Measurements from ENCODE around the gene RAPGEF2.
"Not testable (repeated sequence)": the region's sequence is repeated elsewhere in the genome, so short reads cannot be mapped to it uniquely, and the experiment has no call there.

RAPGEF2 gene

DNA sequence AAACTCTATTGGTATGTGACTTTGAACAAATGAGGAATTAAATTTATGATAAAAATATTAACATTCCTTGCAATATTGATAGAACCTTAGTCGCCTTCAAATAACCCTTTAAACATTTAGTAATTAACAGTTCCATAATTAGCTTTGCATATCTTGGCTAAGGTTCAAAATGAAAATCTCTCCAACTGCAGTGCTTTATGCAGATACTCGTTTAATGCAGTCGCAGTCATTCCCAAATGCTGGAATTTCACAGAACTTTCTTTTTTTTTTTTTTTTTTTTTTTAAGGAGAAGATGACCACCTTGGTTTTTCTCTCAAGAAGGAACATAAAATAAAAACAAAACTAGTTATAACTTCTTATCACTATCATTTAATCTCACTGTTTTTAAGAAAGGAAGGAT is 5.2 kb downstream of the RAPGEF2 start:
- H2BK120ac ChIP-seq (ENCODE audit: low read depth, low read length) = no peak overlapping the region
- no peak overlapping the region for H3K4me3 ChIP-seq (ENCODE audit: insufficient read depth in 1 of 2, low read depth in 1 of 2, low read length in 2 of 2)
- H3K18ac ChIP-seq (ENCODE audit: low read depth in 1 of 2, low read length in 2 of 2) = no peak overlapping the region
- no peak for DNase-seq
- H3K9me3 ChIP-seq (ENCODE audit: control insufficient read depth, low read length) = no peaks in the 10 kb centered on the region
- peaks cover 6% of the 10 kb centered on the region for H3K79me1 ChIP-seq (replicated peaks; ENCODE audit: low read length, poor library complexity, severe bottlenecking)
- H3K14ac ChIP-seq (ENCODE audit: low read length in 2 of 2) = no peak overlapping the region
- H4K91ac ChIP-seq (ENCODE audit: low read length) = no peak overlapping the region
- H3K4me2 ChIP-seq (ENCODE audit: low read length, poor library complexity, severe bottlenecking) = no peak overlapping the region
- H3K27ac ChIP-seq (ENCODE audit: low read length, poor library complexity, severe bottlenecking) = no peak overlapping the region
- no peak overlapping the region for H4K8ac ChIP-seq (ENCODE audit: low read length)
- H3K23ac ChIP-seq (ENCODE audit: low read length in 2 of 2) = no peak overlapping the region
- no peak overlapping the region for H2BK5ac ChIP-seq (ENCODE audit: low read depth, low read length, poor library complexity, severe bottlenecking)
- H2AFZ ChIP-seq (ENCODE audit: low read depth, low read length) = no peak overlapping the region
- WGBS = 86% methylated on average over 2 of the region's 3 CpGs
- H2BK15ac ChIP-seq (ENCODE audit: low read depth, poor library complexity, severe bottlenecking) = no peak overlapping the region
- H3K4me1 ChIP-seq (ENCODE audit: control insufficient read depth, insufficient read depth, low read depth, low read length) = no peaks in the 10 kb centered on the region
- no peaks in the 10 kb centered on the region for H3K36me3 ChIP-seq (ENCODE audit: control insufficient read depth in 1 of 2, insufficient read depth in 2 of 2, low read depth in 1 of 2, low read length in 2 of 2)
- H3K27me3 ChIP-seq (ENCODE audit: control insufficient read depth in 1 of 2, insufficient read depth in 1 of 2, low read length in 2 of 2) = no peaks in the 10 kb centered on the region
- peak overlapping the region; percentile 60 for H3K9ac ChIP-seq (ENCODE audit: low read length)
- no peak overlapping the region for H2AK5ac ChIP-seq (ENCODE audit: low read length, severe bottlenecking)
- H2BK12ac ChIP-seq (ENCODE audit: low read length in 2 of 2) = no peak overlapping the region
- H3K4ac ChIP-seq (ENCODE audit: low read depth in 1 of 2, low read length in 2 of 2) = no peak overlapping the region

DNA sequence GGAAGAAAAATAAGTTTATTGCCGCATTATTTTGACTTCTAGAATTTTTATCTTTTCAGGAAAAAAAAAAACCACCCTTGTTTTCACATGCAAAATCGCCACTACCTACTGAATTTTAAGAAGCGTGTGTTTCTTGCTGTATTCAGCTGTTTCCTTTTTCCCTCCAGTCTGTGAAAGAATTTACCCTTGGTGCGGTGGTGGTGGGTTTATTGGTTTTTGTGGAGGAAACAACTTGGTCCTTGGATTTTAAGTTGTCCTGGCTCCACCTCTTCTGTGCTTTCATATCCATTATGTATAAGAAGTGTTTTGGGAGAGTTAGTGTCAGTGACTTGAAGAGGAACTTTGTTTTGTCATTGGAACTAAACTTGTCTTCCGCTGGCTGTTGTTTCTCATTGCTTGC is 8.1 kb downstream of the RAPGEF2 start:
- Histone ChIP-seq H3K23ac (ENCODE audit: low read length in 2 of 2) (no peak overlapping the region), H3K4me1 (ENCODE audit: control insufficient read depth, insufficient read depth, low read depth, low read length) (no peaks in the 10 kb centered on the region), H3K4ac (ENCODE audit: low read depth in 1 of 2, low read length in 2 of 2) (no peak overlapping the region), H3K36me3 (ENCODE audit: control insufficient read depth in 1 of 2, insufficient read depth in 2 of 2, low read depth in 1 of 2, low read length in 2 of 2) (no peaks in the 10 kb centered on the region), H3K27me3 (ENCODE audit: control insufficient read depth in 1 of 2, insufficient read depth in 1 of 2, low read length in 2 of 2) (no peaks in the 10 kb centered on the region), H2BK120ac (ENCODE audit: low read depth, low read length) (no peak overlapping the region), H2AFZ (ENCODE audit: low read depth, low read length) (no peak overlapping the region), H3K14ac (ENCODE audit: low read length in 2 of 2) (no peak overlapping the region), H4K8ac (ENCODE audit: low read length) (no peak overlapping the region), H2BK12ac (ENCODE audit: low read length in 2 of 2) (no peak overlapping the region), H3K9me3 (ENCODE audit: control insufficient read depth, low read length) (no peaks in the 10 kb centered on the region), H3K79me1 (replicated peaks; ENCODE audit: low read length, poor library complexity, severe bottlenecking) (peaks cover 10% of the 10 kb centered on the region), H3K18ac (ENCODE audit: low read depth in 1 of 2, low read length in 2 of 2) (no peak overlapping the region), H2BK15ac (ENCODE audit: low read depth, poor library complexity, severe bottlenecking) (no peak overlapping the region), H3K9ac (ENCODE audit: low read length) (no peak overlapping the region), H4K91ac (ENCODE audit: low read length) (no peak overlapping the region), H3K4me3 (ENCODE audit: insufficient read depth in 1 of 2, low read depth in 1 of 2, low read length in 2 of 2) (no peak overlapping the region), H2AK5ac (ENCODE audit: low read length, severe bottlenecking) (no peak overlapping the region), H3K4me2 (ENCODE audit: low read length, poor library complexity, severe bottlenecking) (no peak overlapping the region), H2BK5ac (ENCODE audit: low read depth, low read length, poor library complexity, severe bottlenecking) (no peak overlapping the region), H3K27ac (ENCODE audit: low read length, poor library complexity, severe bottlenecking) (no peak overlapping the region)
- WGBS = 98% methylated on average over 5 of the region's 5 CpGs
- DNase-seq = no peak

DNA sequence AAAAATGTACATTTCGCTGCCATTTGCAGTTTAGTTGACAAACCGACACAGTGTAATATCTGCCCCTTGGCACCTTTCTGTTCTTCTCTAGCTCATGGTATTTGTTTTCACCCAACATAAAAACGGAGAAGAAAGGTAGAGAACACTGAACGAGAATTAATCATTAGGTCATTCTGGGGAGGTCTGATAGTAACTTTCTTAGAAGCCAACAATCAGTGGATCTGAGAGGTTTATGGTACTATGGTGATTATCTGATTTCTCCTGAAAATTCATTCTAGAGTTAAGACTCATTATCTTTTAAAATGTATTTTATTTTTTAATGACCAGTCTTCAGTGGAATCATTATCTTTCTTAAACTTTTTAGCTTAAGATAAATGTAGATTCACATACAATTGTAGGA is 8.5 kb downstream of the RAPGEF2 start:
- Histone ChIP-seq H3K4me3 (ENCODE audit: insufficient read depth in 1 of 2, low read depth in 1 of 2, low read length in 2 of 2) (no peak overlapping the region), H3K4me2 (ENCODE audit: low read length, poor library complexity, severe bottlenecking) (no peak overlapping the region), H2BK12ac (ENCODE audit: low read length in 2 of 2) (no peak overlapping the region), H3K9me3 (ENCODE audit: control insufficient read depth, low read length) (no peaks in the 10 kb centered on the region), H3K36me3 (ENCODE audit: control insufficient read depth in 1 of 2, insufficient read depth in 2 of 2, low read depth in 1 of 2, low read length in 2 of 2) (no peaks in the 10 kb centered on the region), H3K4me1 (ENCODE audit: control insufficient read depth, insufficient read depth, low read depth, low read length) (no peaks in the 10 kb centered on the region), H3K27me3 (ENCODE audit: control insufficient read depth in 1 of 2, insufficient read depth in 1 of 2, low read length in 2 of 2) (no peaks in the 10 kb centered on the region), H3K79me1 (replicated peaks; ENCODE audit: low read length, poor library complexity, severe bottlenecking) (peaks cover 10% of the 10 kb centered on the region), H3K18ac (ENCODE audit: low read depth in 1 of 2, low read length in 2 of 2) (no peak overlapping the region), H2BK5ac (ENCODE audit: low read depth, low read length, poor library complexity, severe bottlenecking) (no peak overlapping the region), H3K4ac (ENCODE audit: low read depth in 1 of 2, low read length in 2 of 2) (no peak overlapping the region), H2AK5ac (ENCODE audit: low read length, severe bottlenecking) (no peak overlapping the region), H4K8ac (ENCODE audit: low read length) (no peak overlapping the region), H3K9ac (ENCODE audit: low read length) (no peak overlapping the region), H2BK120ac (ENCODE audit: low read depth, low read length) (no peak overlapping the region), H3K27ac (ENCODE audit: low read length, poor library complexity, severe bottlenecking) (no peak overlapping the region), H3K14ac (ENCODE audit: low read length in 2 of 2) (no peak overlapping the region), H3K23ac (ENCODE audit: low read length in 2 of 2) (no peak overlapping the region), H2AFZ (ENCODE audit: low read depth, low read length) (no peak overlapping the region), H2BK15ac (ENCODE audit: low read depth, poor library complexity, severe bottlenecking) (no peak overlapping the region), H4K91ac (ENCODE audit: low read length) (no peak overlapping the region)
- no peak for DNase-seq
- 98% methylated on average over 4 of the region's 4 CpGs for WGBS

DNA sequence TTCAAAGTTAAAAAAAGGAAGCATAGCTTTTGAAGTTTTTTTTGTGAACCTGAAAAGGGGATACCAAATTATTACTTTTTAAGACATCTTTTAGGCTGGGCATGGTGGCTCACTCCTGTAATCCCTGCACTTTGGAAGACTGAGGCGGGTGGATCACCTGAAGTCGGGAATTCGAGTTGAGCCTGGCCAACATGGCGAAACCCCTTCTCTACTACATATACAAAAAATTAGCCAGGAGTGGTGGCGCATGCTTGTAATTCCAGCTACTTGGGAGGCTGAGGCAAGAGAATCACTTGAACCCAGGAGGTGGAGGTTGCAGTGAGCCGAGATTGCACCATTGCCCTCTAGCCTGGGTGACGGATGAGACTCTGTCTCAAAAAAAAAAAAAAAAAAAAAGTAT is 10.5 kb downstream of the RAPGEF2 start:
- H3K4me1 ChIP-seq (ENCODE audit: control insufficient read depth, insufficient read depth, low read depth, low read length); H3K14ac ChIP-seq (ENCODE audit: low read length in 2 of 2); H2AK5ac ChIP-seq (ENCODE audit: low read length, severe bottlenecking); H2AFZ ChIP-seq (ENCODE audit: low read depth, low read length); H3K9ac ChIP-seq (ENCODE audit: low read length); H2BK12ac ChIP-seq (ENCODE audit: low read length in 2 of 2); H3K27ac ChIP-seq (ENCODE audit: low read length, poor library complexity, severe bottlenecking); H4K8ac ChIP-seq (ENCODE audit: low read length); H3K4me2 ChIP-seq (ENCODE audit: low read length, poor library complexity, severe bottlenecking); H3K36me3 ChIP-seq (ENCODE audit: control insufficient read depth in 1 of 2, insufficient read depth in 2 of 2, low read depth in 1 of 2, low read length in 2 of 2); H3K9me3 ChIP-seq (ENCODE audit: control insufficient read depth, low read length); H2BK5ac ChIP-seq (ENCODE audit: low read depth, low read length, poor library complexity, severe bottlenecking); H3K27me3 ChIP-seq (ENCODE audit: control insufficient read depth in 1 of 2, insufficient read depth in 1 of 2, low read length in 2 of 2); H4K91ac ChIP-seq (ENCODE audit: low read length); H3K18ac ChIP-seq (ENCODE audit: low read depth in 1 of 2, low read length in 2 of 2); H3K4me3 ChIP-seq (ENCODE audit: insufficient read depth in 1 of 2, low read depth in 1 of 2, low read length in 2 of 2); H2BK120ac ChIP-seq (ENCODE audit: low read depth, low read length); DNase-seq; H2BK15ac ChIP-seq (ENCODE audit: low read depth, poor library complexity, severe bottlenecking); H3K4ac ChIP-seq (ENCODE audit: low read depth in 1 of 2, low read length in 2 of 2); H3K23ac ChIP-seq (ENCODE audit: low read length in 2 of 2): not testable (repeated sequence)
- WGBS = 100% methylated on average over 4 of the region's 7 CpGs
- peaks cover 14% of the 10 kb centered on the region for H3K79me1 ChIP-seq (replicated peaks; ENCODE audit: low read length, poor library complexity, severe bottlenecking)

Measured in mesenchymal stem cell (in vitro differentiated cells and primary cell).